ENCODE data around the gene RCAN1.

The RCAN1 gene

DNA sequence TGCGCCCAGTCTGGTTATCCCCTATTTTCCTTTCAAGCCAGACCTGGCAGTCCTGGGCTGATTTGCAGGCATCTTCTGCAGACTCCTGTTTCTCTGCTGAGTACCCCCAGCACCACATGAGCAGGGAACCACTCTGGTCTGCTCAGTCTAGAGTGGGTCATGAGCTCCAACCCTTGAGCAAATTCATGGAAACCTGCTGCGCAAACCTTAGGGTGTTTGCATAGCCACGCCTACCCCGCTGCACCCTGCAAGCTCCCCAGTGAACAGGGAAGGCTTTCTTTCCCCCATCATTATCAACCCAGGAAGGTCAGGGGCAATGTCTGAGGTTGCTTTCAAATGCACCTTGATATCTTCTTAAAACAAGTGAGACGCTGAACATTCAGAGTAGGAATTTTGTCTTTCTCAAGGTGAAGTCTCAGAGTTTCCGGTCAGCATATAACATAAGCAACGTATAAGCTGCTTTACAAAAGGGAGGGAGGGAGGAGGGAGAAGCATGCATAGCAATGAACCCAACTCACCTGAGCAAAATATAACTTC, 91.8 kb downstream of the RCAN1 start:
- no peak overlapping the region for H3K4me3 ChIP-seq (ENCODE audit: low read length)
- H3K36me3 ChIP-seq (ENCODE audit: control insufficient read depth, insufficient read depth, low read length) = peaks cover 12% of the 10 kb centered on the region
- peaks cover 71% of the 10 kb centered on the region for H3K4me1 ChIP-seq (ENCODE audit: control insufficient read depth, insufficient read depth, low read length)
- no peaks in the 10 kb centered on the region for H3K27me3 ChIP-seq (ENCODE audit: control insufficient read depth, insufficient read depth, low read length)
- peak overlapping the region; percentile 51 for H3K9ac ChIP-seq (ENCODE audit: low read length)
- H3K9me3 ChIP-seq (ENCODE audit: control insufficient read depth, low read length) = no peaks in the 10 kb centered on the region

- Histone ChIP-seq H3K36me3 (ENCODE audit: control insufficient read depth, insufficient read depth, low read length) (peaks cover 12% of the 10 kb centered on the region), H3K9me3 (ENCODE audit: control insufficient read depth, low read length) (no peaks in the 10 kb centered on the region), H3K9ac (ENCODE audit: low read length) (peak overlapping the region; percentile 54), H3K27me3 (ENCODE audit: control insufficient read depth, insufficient read depth, low read length) (no peaks in the 10 kb centered on the region), H3K4me1 (ENCODE audit: control insufficient read depth, insufficient read depth, low read length) (peaks cover 68% of the 10 kb centered on the region), H3K4me3 (ENCODE audit: low read length) (peak overlapping the region; percentile 0)
These were observed 92.6 kb downstream of the RCAN1 start for GRCh38 chr21:34522284-34522683.

GRCh38 chr21:34521561-34521960, 93.4 kb downstream of the RCAN1 start:
- Histone ChIP-seq H3K4me3 (ENCODE audit: low read length) (peak overlapping the region; percentile 0), H3K27me3 (ENCODE audit: control insufficient read depth, insufficient read depth, low read length) (no peaks in the 10 kb centered on the region), H3K9ac (ENCODE audit: low read length) (peak overlapping the region; percentile 54), H3K9me3 (ENCODE audit: control insufficient read depth, low read length) (no peaks in the 10 kb centered on the region), H3K4me1 (ENCODE audit: control insufficient read depth, insufficient read depth, low read length) (peaks cover 61% of the 10 kb centered on the region), H3K36me3 (ENCODE audit: control insufficient read depth, insufficient read depth, low read length) (peaks cover 12% of the 10 kb centered on the region)

- Histone ChIP-seq H3K4me1 (ENCODE audit: control insufficient read depth, insufficient read depth, low read length) (peaks cover 58% of the 10 kb centered on the region), H3K27me3 (ENCODE audit: control insufficient read depth, insufficient read depth, low read length) (no peaks in the 10 kb centered on the region), H3K4me3 (ENCODE audit: low read length) (no peak overlapping the region), H3K9me3 (ENCODE audit: control insufficient read depth, low read length) (no peaks in the 10 kb centered on the region), H3K36me3 (ENCODE audit: control insufficient read depth, insufficient read depth, low read length) (peaks cover 12% of the 10 kb centered on the region), H3K9ac (ENCODE audit: low read length) (peak overlapping the region; percentile 54)
These were observed 94.0 kb downstream of the RCAN1 start for GRCh38 chr21:34520764-34521508.

GRCh38 chr21:34520281-34520680, 94.6 kb downstream of the RCAN1 start:
- H3K4me1 ChIP-seq (ENCODE audit: control insufficient read depth, insufficient read depth, low read length) = peaks cover 58% of the 10 kb centered on the region
- no peaks in the 10 kb centered on the region for H3K9me3 ChIP-seq (ENCODE audit: control insufficient read depth, low read length)
- peaks cover 12% of the 10 kb centered on the region for H3K36me3 ChIP-seq (ENCODE audit: control insufficient read depth, insufficient read depth, low read length)
- H3K9ac ChIP-seq (ENCODE audit: low read length) = no peak overlapping the region
- no peak overlapping the region for H3K4me3 ChIP-seq (ENCODE audit: low read length)
- no peaks in the 10 kb centered on the region for H3K27me3 ChIP-seq (ENCODE audit: control insufficient read depth, insufficient read depth, low read length)

- Histone ChIP-seq H3K9me3 (ENCODE audit: control insufficient read depth, low read length) (no peaks in the 10 kb centered on the region), H3K9ac (ENCODE audit: low read length) (no peak overlapping the region), H3K4me3 (ENCODE audit: low read length) (no peak overlapping the region), H3K4me1 (ENCODE audit: control insufficient read depth, insufficient read depth, low read length) (peaks cover 54% of the 10 kb centered on the region), H3K27me3 (ENCODE audit: control insufficient read depth, insufficient read depth, low read length) (no peaks in the 10 kb centered on the region), H3K36me3 (ENCODE audit: control insufficient read depth, insufficient read depth, low read length) (peaks cover 12% of the 10 kb centered on the region)
These were observed 95.2 kb downstream of the RCAN1 start for GRCh38 chr21:34519694-34520093.

DNA sequence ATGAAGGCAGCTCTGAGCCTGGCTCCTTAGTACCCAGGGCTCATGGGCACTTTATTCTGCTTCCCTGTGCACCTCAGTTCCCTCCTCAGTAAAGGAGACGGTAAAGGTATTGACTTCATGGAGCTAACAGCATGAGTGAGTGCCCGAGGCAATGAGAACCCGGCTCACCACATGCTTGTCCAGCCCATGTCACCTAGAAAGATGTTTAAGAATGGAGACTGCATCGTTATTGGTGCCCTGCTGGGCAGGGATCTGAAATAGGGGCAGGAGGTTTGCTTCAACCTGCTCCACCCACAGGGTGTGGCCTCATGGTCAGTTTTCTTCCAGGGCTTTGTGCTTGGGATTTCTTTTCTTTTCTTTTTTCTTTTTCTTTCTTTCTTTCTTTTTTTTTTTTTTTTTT, 95.9 kb downstream of the RCAN1 start:
- no peaks in the 10 kb centered on the region for H3K9me3 ChIP-seq (ENCODE audit: control insufficient read depth, low read length)
- H3K36me3 ChIP-seq (ENCODE audit: control insufficient read depth, insufficient read depth, low read length) = peaks cover 12% of the 10 kb centered on the region
- no peak overlapping the region for H3K9ac ChIP-seq (ENCODE audit: low read length)
- peaks cover 47% of the 10 kb centered on the region for H3K4me1 ChIP-seq (ENCODE audit: control insufficient read depth, insufficient read depth, low read length)
- H3K27me3 ChIP-seq (ENCODE audit: control insufficient read depth, insufficient read depth, low read length) = no peaks in the 10 kb centered on the region
- no peak overlapping the region for H3K4me3 ChIP-seq (ENCODE audit: low read length)

GRCh38 chr21:34518301-34518700, 96.6 kb downstream of the RCAN1 start:
- Histone ChIP-seq H3K27me3 (ENCODE audit: control insufficient read depth, insufficient read depth, low read length) (no peaks in the 10 kb centered on the region), H3K4me1 (ENCODE audit: control insufficient read depth, insufficient read depth, low read length) (peaks cover 40% of the 10 kb centered on the region), H3K9ac (ENCODE audit: low read length) (no peak overlapping the region), H3K36me3 (ENCODE audit: control insufficient read depth, insufficient read depth, low read length) (peaks cover 12% of the 10 kb centered on the region), H3K4me3 (ENCODE audit: low read length) (no peak overlapping the region), H3K9me3 (ENCODE audit: control insufficient read depth, low read length) (no peaks in the 10 kb centered on the region)

- H3K36me3 ChIP-seq (ENCODE audit: control insufficient read depth, insufficient read depth, low read length) = peaks cover 12% of the 10 kb centered on the region
- no peak overlapping the region for H3K9ac ChIP-seq (ENCODE audit: low read length)
- H3K27me3 ChIP-seq (ENCODE audit: control insufficient read depth, insufficient read depth, low read length) = no peaks in the 10 kb centered on the region
These were observed 97.2 kb downstream of the RCAN1 start for GRCh38 chr21:34517491-34518245.

DNA sequence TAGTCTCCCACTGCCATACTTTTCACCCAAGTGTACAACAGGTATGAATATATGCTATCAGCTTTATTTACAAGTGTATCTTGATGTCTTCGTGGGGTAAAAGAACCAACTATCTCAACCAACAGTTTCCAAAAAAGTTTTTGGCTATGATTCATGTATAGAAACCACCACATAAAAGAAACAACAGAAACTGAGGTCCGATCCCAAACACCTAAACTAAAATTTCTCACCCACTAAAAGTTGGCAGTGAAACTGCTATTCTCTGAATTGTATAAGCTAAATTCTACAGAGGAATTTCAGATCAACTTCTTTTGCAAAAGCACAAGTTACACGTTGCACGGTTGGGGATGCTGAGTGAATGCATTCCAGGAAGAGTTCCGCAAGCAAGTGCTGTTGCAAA, 97.9 kb downstream of the RCAN1 start:
- H3K9ac ChIP-seq (ENCODE audit: low read length) = no peak overlapping the region
- no peak overlapping the region for H3K4me3 ChIP-seq (ENCODE audit: low read length)
- peaks cover 12% of the 10 kb centered on the region for H3K36me3 ChIP-seq (ENCODE audit: control insufficient read depth, insufficient read depth, low read length)

More at GRCh38 chr21:34517491-34518245, 97.2 kb downstream of the RCAN1 start:
- H3K9me3 ChIP-seq (ENCODE audit: control insufficient read depth, low read length) = no peaks in the 10 kb centered on the region
- no peak overlapping the region for H3K4me3 ChIP-seq (ENCODE audit: low read length)
- peaks cover 34% of the 10 kb centered on the region for H3K4me1 ChIP-seq (ENCODE audit: control insufficient read depth, insufficient read depth, low read length)

GRCh38 chr21:34514576-34515115, 100.3 kb downstream of the RCAN1 start:
- Histone ChIP-seq H3K9me3 (ENCODE audit: control insufficient read depth, low read length) (no peaks in the 10 kb centered on the region), H3K4me1 (ENCODE audit: control insufficient read depth, insufficient read depth, low read length) (peaks cover 16% of the 10 kb centered on the region), H3K9ac (ENCODE audit: low read length) (no peak overlapping the region), H3K4me3 (ENCODE audit: low read length) (no peak overlapping the region), H3K27me3 (ENCODE audit: control insufficient read depth, insufficient read depth, low read length) (no peaks in the 10 kb centered on the region), H3K36me3 (ENCODE audit: control insufficient read depth, insufficient read depth, low read length) (peaks cover under 1% of the 10 kb centered on the region)

More for the DNA sequence above, 97.9 kb downstream of the RCAN1 start:
- Histone ChIP-seq H3K4me1 (ENCODE audit: control insufficient read depth, insufficient read depth, low read length) (peaks cover 28% of the 10 kb centered on the region), H3K27me3 (ENCODE audit: control insufficient read depth, insufficient read depth, low read length) (no peaks in the 10 kb centered on the region), H3K9me3 (ENCODE audit: control insufficient read depth, low read length) (no peaks in the 10 kb centered on the region)

- no peak overlapping the region for H3K9ac ChIP-seq (ENCODE audit: low read length)
- H3K4me3 ChIP-seq (ENCODE audit: low read length) = no peak overlapping the region
- H3K27me3 ChIP-seq (ENCODE audit: control insufficient read depth, insufficient read depth, low read length) = no peaks in the 10 kb centered on the region
- H3K4me1 ChIP-seq (ENCODE audit: control insufficient read depth, insufficient read depth, low read length) = peaks cover 7% of the 10 kb centered on the region
- H3K36me3 ChIP-seq (ENCODE audit: control insufficient read depth, insufficient read depth, low read length) = no peaks in the 10 kb centered on the region
- no peaks in the 10 kb centered on the region for H3K9me3 ChIP-seq (ENCODE audit: control insufficient read depth, low read length)
These were observed 101.7 kb downstream of the RCAN1 start for GRCh38 chr21:34513129-34513675.
